Mononuclear cell (primary cell): ENCODE results near the gene CC2D1B. TPM values are rescaled to one million over a fixed set of nuclear protein-coding genes. Genes with fewer than 3 reads are reported as not detected.

Experiments used
- total RNA-seq: library from RNA; depleted of rRNA; stranded (reverse); fragments of >200 nt; gene quantifications from one replicate; pipeline ENCODE4 v1.2.3, GENCODE V29; 2012

The CC2D1B gene
- total RNA-seq, 1 donor: 20.9 TPM

Other genes starting within 250 kb of the CC2D1B start
- 6.6 TPM for gene ZFYVE9, start 224.1 kb downstream of the CC2D1B start, total RNA-seq
- gene ORC1, start 38.2 kb upstream of the CC2D1B start, total RNA-seq: 2.4 TPM
- gene PRPF38A, start 38.4 kb upstream of the CC2D1B start, total RNA-seq: 26.6 TPM
- 136 TPM for gene TUT4, start 186.9 kb upstream of the CC2D1B start, total RNA-seq
- gene GPX7, start 236.2 kb upstream of the CC2D1B start, total RNA-seq: 13.0 TPM